ENCODE data around the gene TP53.

TP53 gene

DNA sequence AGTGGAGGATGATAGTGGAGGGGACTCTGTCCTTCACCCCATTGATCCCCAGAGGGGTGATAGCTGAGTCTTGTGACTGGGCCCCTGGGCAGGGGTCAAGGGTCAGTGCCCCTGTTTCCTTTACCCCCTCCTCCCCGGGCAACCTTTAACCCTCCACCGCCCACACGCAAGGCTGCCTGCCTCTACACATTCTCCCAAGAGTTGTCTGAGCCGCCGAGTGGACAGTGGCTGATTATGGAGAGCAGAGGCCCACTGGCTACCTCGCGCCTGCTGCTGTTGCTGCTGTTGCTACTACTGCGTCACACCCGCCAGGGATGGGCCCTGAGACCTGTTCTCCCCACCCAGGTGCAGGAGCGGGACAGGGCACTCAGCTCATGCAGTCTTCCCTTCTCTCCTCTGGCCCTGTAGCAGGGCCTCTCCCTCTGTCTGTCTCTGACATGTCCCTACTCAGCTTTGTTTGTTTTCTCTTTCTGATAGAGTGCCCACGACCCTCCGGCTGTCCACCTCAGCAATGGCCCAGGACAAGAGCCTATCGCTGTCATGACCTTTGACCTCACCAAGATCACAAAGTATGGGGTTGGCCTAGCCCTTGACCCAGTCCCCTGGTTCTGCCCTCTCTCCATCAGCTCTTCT is 57.2 kb downstream of the TP53 start, which contains the start of gene SHBG:
SHBG (plus strand) TSS at position 197 of the 633 bp plus-strand sequence; CDS start at position 235, 38 bp downstream.
- DNase-seq, result no peak
- Histone ChIP-seq H3K4me1 (ENCODE audit: control insufficient read depth, insufficient read depth, low read depth, low read length) (peaks cover 9% of the 10 kb centered on the region), H3K79me1 (replicated peaks; ENCODE audit: low read length, poor library complexity, severe bottlenecking) (peaks cover 9% of the 10 kb centered on the region), H3K27ac (ENCODE audit: low read length, poor library complexity, severe bottlenecking) (no peak within 1 kb of the TSS), H3K27me3 (ENCODE audit: control insufficient read depth in 1 of 2, insufficient read depth in 1 of 2, low read length in 2 of 2) (peaks cover 0 to 4% of the 10 kb centered on the region in 2 experiments), H4K8ac (ENCODE audit: low read length) (no peak within 1 kb of the TSS), H3K4me3 (ENCODE audit: insufficient read depth in 1 of 2, low read depth in 1 of 2, low read length in 2 of 2) (no peak within 1 kb of the TSS), H4K91ac (ENCODE audit: low read length) (peak within 1 kb of the TSS; percentile 44), H2BK120ac (ENCODE audit: low read depth, low read length) (no peak within 1 kb of the TSS), H3K14ac (ENCODE audit: low read length in 2 of 2) (no peak within 1 kb of the TSS), H3K9ac (ENCODE audit: low read length) (no peak within 1 kb of the TSS), H2BK5ac (ENCODE audit: low read depth, low read length, poor library complexity, severe bottlenecking) (no peak within 1 kb of the TSS), H3K18ac (ENCODE audit: low read depth in 1 of 2, low read length in 2 of 2) (no peak within 1 kb of the TSS), H3K36me3 (ENCODE audit: control insufficient read depth in 1 of 2, insufficient read depth in 2 of 2, low read depth in 1 of 2, low read length in 2 of 2) (peaks cover 3 to 6% of the 10 kb centered on the region in 2 experiments), H2AK5ac (ENCODE audit: low read length, severe bottlenecking) (peak within 1 kb of the TSS; percentile 17), H3K4me2 (ENCODE audit: low read length, poor library complexity, severe bottlenecking) (no peak within 1 kb of the TSS), H2BK12ac (ENCODE audit: low read length in 2 of 2) (peak within 1 kb of the TSS in 1 of 2 experiments; percentile 80), H2BK15ac (ENCODE audit: low read depth, poor library complexity, severe bottlenecking) (no peak within 1 kb of the TSS), H3K4ac (ENCODE audit: low read depth in 1 of 2, low read length in 2 of 2) (no peak within 1 kb of the TSS), H3K23ac (ENCODE audit: low read length in 2 of 2) (no peak within 1 kb of the TSS), H2AFZ (ENCODE audit: low read depth, low read length) (no peak within 1 kb of the TSS), H3K9me3 (ENCODE audit: control insufficient read depth, low read length) (no peaks in the 10 kb centered on the region)
- 77% methylated on average over 13 of the region's 13 CpGs for WGBS

DNA sequence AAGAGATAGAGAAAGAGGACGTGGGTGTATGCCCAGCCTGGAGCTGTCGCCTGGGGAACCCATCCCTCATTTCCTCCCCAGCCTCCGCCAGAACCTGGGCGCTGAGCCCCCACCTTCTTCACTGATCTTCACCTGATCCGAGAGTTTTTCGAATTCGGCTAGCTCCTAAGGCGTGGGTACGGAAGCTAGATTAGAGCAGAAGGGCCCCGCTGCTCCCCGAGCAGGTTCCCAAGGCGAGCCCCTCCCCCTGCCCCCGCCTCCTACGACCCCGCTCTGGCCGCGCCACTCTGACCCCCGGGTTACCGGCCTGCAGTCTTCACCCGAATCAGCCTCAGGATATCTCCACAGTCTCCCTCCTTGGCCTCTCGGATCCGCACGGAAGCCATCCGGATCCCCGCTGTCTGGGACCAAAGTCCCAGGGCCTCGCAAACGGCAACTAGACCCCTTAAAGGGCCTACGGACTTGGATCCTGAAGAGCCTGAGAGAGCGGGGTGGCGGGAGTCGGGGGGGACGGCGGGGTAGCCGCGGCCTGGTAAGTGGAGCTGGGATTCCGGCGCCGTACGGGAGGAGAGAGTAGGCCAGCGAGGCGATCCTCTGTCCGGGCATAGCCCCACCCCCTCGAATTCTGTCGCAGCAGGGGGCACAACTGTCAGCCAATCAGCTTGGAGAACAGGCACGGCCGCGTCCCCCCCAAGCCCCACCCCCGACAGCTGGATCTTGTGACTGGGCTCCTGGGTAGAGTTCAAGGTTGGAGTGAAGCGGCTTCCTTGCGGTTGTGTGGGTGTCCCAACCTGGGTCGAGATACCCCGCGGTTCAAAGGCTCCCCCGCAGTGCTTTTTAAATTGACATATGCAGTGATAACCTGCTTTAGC is 59.8 kb downstream of the TP53 start, which contains the start of gene SAT2:
SAT2 (minus strand) TSS at position 572 of the 872 bp plus-strand sequence; CDS start at position 386, 186 bp downstream.
- 1% methylated on average over 45 of the region's 54 CpGs for WGBS

DNA sequence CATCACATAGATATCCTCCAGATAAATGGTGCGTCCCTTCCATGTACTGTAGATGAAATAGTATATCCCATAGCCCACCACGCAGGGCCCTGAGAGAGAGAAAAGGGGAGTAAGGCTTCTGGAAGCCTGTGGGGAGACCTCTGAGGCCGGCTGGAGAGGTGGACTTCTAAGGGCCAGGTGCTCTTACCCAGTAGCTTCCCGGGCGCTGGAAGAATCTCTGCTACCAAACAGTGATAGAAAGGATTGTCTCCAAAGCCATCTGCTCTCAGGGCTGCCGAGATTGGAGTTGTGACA is 60.4 kb downstream of the TP53 start:
- peaks cover 7% of the 10 kb centered on the region for H3K4me1 ChIP-seq (ENCODE audit: control insufficient read depth, insufficient read depth, low read depth, low read length)
- H3K27ac ChIP-seq (ENCODE audit: low read length, poor library complexity, severe bottlenecking), result peak overlapping the region; percentile 93
- H3K18ac ChIP-seq (ENCODE audit: low read depth in 1 of 2, low read length in 2 of 2), result peak overlapping the region in 1 of 2 experiments; percentile 88
- H3K23ac ChIP-seq (ENCODE audit: low read length in 2 of 2), result no peak overlapping the region
- H2BK15ac ChIP-seq (ENCODE audit: low read depth, poor library complexity, severe bottlenecking), result no peak overlapping the region
- H3K4me3 ChIP-seq (ENCODE audit: insufficient read depth in 1 of 2, low read depth in 1 of 2, low read length in 2 of 2), result peak overlapping the region; percentile 58 to 93
- no peak overlapping the region for H2BK5ac ChIP-seq (ENCODE audit: low read depth, low read length, poor library complexity, severe bottlenecking)
- WGBS, result 19% methylated on average over 5 of the region's 6 CpGs
- H2BK120ac ChIP-seq (ENCODE audit: low read depth, low read length), result no peak overlapping the region
- H3K9ac ChIP-seq (ENCODE audit: low read length), result peak overlapping the region; percentile 98
- H3K4me2 ChIP-seq (ENCODE audit: low read length, poor library complexity, severe bottlenecking), result peak overlapping the region; percentile 52
- H3K4ac ChIP-seq (ENCODE audit: low read depth in 1 of 2, low read length in 2 of 2), result peak overlapping the region in 1 of 2 experiments; percentile 86
- H2AK5ac ChIP-seq (ENCODE audit: low read length, severe bottlenecking), result no peak overlapping the region
- H3K14ac ChIP-seq (ENCODE audit: low read length in 2 of 2), result no peak overlapping the region
- H3K36me3 ChIP-seq (ENCODE audit: control insufficient read depth in 1 of 2, insufficient read depth in 2 of 2, low read depth in 1 of 2, low read length in 2 of 2), result peaks cover 3 to 6% of the 10 kb centered on the region in 2 experiments
- H2AFZ ChIP-seq (ENCODE audit: low read depth, low read length), result no peak overlapping the region
- H4K91ac ChIP-seq (ENCODE audit: low read length), result no peak overlapping the region
- no peaks in the 10 kb centered on the region for H3K9me3 ChIP-seq (ENCODE audit: control insufficient read depth, low read length)
- H2BK12ac ChIP-seq (ENCODE audit: low read length in 2 of 2), result peak overlapping the region in 1 of 2 experiments; percentile 29
- no peaks in the 10 kb centered on the region for H3K27me3 ChIP-seq (ENCODE audit: control insufficient read depth in 1 of 2, insufficient read depth in 1 of 2, low read length in 2 of 2)
- peaks cover 9% of the 10 kb centered on the region for H3K79me1 ChIP-seq (replicated peaks; ENCODE audit: low read length, poor library complexity, severe bottlenecking)
- no peak overlapping the region for H4K8ac ChIP-seq (ENCODE audit: low read length)
- peak; percentile 27 for DNase-seq

More for the DNA sequence above, 59.8 kb downstream of the TP53 start, which contains the start of gene SAT2:
- no peaks in the 10 kb centered on the region for H3K27me3 ChIP-seq (ENCODE audit: control insufficient read depth in 1 of 2, insufficient read depth in 1 of 2, low read length in 2 of 2)
- peak within 1 kb of the TSS in 1 of 2 experiments; percentile 40 for H2BK12ac ChIP-seq (ENCODE audit: low read length in 2 of 2)
- peak within 1 kb of the TSS; percentile 68 for H2AFZ ChIP-seq (ENCODE audit: low read depth, low read length)
- H3K4me1 ChIP-seq (ENCODE audit: control insufficient read depth, insufficient read depth, low read depth, low read length), result peaks cover 7% of the 10 kb centered on the region
- peaks cover 9% of the 10 kb centered on the region for H3K79me1 ChIP-seq (replicated peaks; ENCODE audit: low read length, poor library complexity, severe bottlenecking)
- peak within 1 kb of the TSS; percentile 60 for H3K4me2 ChIP-seq (ENCODE audit: low read length, poor library complexity, severe bottlenecking)
- H3K36me3 ChIP-seq (ENCODE audit: control insufficient read depth in 1 of 2, insufficient read depth in 2 of 2, low read depth in 1 of 2, low read length in 2 of 2), result peaks cover 3 to 6% of the 10 kb centered on the region in 2 experiments
- H3K4ac ChIP-seq (ENCODE audit: low read depth in 1 of 2, low read length in 2 of 2), result peak within 1 kb of the TSS; percentile 66 to 86
- H3K14ac ChIP-seq (ENCODE audit: low read length in 2 of 2), result peak within 1 kb of the TSS in 1 of 2 experiments; percentile 42
- H3K23ac ChIP-seq (ENCODE audit: low read length in 2 of 2), result peak within 1 kb of the TSS in 1 of 2 experiments; percentile 97
- H2BK120ac ChIP-seq (ENCODE audit: low read depth, low read length), result peak within 1 kb of the TSS; percentile 1
- H3K27ac ChIP-seq (ENCODE audit: low read length, poor library complexity, severe bottlenecking), result peak within 1 kb of the TSS; percentile 93
- peak within 1 kb of the TSS; percentile 85 to 88 for H3K18ac ChIP-seq (ENCODE audit: low read depth in 1 of 2, low read length in 2 of 2)
- no peaks in the 10 kb centered on the region for H3K9me3 ChIP-seq (ENCODE audit: control insufficient read depth, low read length)
- peak within 1 kb of the TSS; percentile 69 for H2BK5ac ChIP-seq (ENCODE audit: low read depth, low read length, poor library complexity, severe bottlenecking)
- H4K8ac ChIP-seq (ENCODE audit: low read length), result peak within 1 kb of the TSS; percentile 33
- peak; percentile 94 for DNase-seq
- peak within 1 kb of the TSS; percentile 98 for H3K9ac ChIP-seq (ENCODE audit: low read length)
- peak within 1 kb of the TSS; percentile 58 to 93 for H3K4me3 ChIP-seq (ENCODE audit: insufficient read depth in 1 of 2, low read depth in 1 of 2, low read length in 2 of 2)
- H2AK5ac ChIP-seq (ENCODE audit: low read length, severe bottlenecking), result no peak within 1 kb of the TSS
- no peak within 1 kb of the TSS for H2BK15ac ChIP-seq (ENCODE audit: low read depth, poor library complexity, severe bottlenecking)
- H4K91ac ChIP-seq (ENCODE audit: low read length), result peak within 1 kb of the TSS; percentile 16

DNA sequence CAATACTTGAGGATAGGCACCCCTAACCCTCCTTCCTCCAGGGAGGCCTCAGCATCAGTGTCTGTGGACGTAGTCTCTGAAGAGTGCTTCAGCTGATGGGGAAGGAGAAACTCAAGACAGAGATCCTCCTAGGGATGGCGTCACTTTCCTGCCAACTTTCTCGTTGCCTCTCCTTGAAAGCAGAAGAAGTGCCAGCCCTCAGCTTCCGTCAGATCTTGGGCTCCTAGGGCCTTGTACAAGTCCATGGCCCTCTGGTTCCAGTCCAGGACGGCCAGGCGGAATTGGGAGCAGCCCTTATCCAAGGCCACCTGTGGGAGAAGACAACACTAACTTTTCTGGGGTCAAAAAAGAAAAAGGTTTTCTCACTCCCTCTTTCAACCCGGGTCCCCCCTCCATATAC is 61.0 kb downstream of the TP53 start:
- Histone ChIP-seq H3K14ac (ENCODE audit: low read length in 2 of 2) (no peak overlapping the region), H2BK12ac (ENCODE audit: low read length in 2 of 2) (no peak overlapping the region), H3K23ac (ENCODE audit: low read length in 2 of 2) (no peak overlapping the region), H3K27ac (ENCODE audit: low read length, poor library complexity, severe bottlenecking) (no peak overlapping the region), H3K18ac (ENCODE audit: low read depth in 1 of 2, low read length in 2 of 2) (no peak overlapping the region), H3K79me1 (replicated peaks; ENCODE audit: low read length, poor library complexity, severe bottlenecking) (peaks cover 9% of the 10 kb centered on the region), H2AK5ac (ENCODE audit: low read length, severe bottlenecking) (peak overlapping the region; percentile 55), H2BK5ac (ENCODE audit: low read depth, low read length, poor library complexity, severe bottlenecking) (no peak overlapping the region), H3K4me1 (ENCODE audit: control insufficient read depth, insufficient read depth, low read depth, low read length) (peaks cover 7% of the 10 kb centered on the region), H3K4ac (ENCODE audit: low read depth in 1 of 2, low read length in 2 of 2) (no peak overlapping the region), H3K4me2 (ENCODE audit: low read length, poor library complexity, severe bottlenecking) (peak overlapping the region; percentile 52), H3K9ac (ENCODE audit: low read length) (peak overlapping the region; percentile 98), H3K4me3 (ENCODE audit: insufficient read depth in 1 of 2, low read depth in 1 of 2, low read length in 2 of 2) (peak overlapping the region in 1 of 2 experiments; percentile 93), H3K9me3 (ENCODE audit: control insufficient read depth, low read length) (no peaks in the 10 kb centered on the region), H2BK15ac (ENCODE audit: low read depth, poor library complexity, severe bottlenecking) (no peak overlapping the region), H4K91ac (ENCODE audit: low read length) (no peak overlapping the region), H2AFZ (ENCODE audit: low read depth, low read length) (no peak overlapping the region), H2BK120ac (ENCODE audit: low read depth, low read length) (no peak overlapping the region), H3K36me3 (ENCODE audit: control insufficient read depth in 1 of 2, insufficient read depth in 2 of 2, low read depth in 1 of 2, low read length in 2 of 2) (peaks cover 3 to 6% of the 10 kb centered on the region in 2 experiments), H3K27me3 (ENCODE audit: control insufficient read depth in 1 of 2, insufficient read depth in 1 of 2, low read length in 2 of 2) (no peaks in the 10 kb centered on the region), H4K8ac (ENCODE audit: low read length) (peak overlapping the region; percentile 9)
- whole genome bisulfite sequencing, result 90% methylated on average over 7 of the region's 7 CpGs
- DNase-seq, result no peak
